KOPT-K1 (cell line): ENCODE measurements around the gene RIPPLY3.
"Not testable (repeated sequence)": the region's sequence is repeated elsewhere in the genome, so short reads cannot be mapped to it uniquely, and the experiment has no call there.

Experiments used
- H3K27ac ChIP-seq: fragments of 200-600 bp; sonication (generic); 2 replicates; pipeline ENCODE4 v1.5.1; 2016; ENCODE audit warnings: antibody characterized with exemption, mild to moderate bottlenecking, low read depth, low read length; ENCODE audit not compliant: poor library complexity, severe bottlenecking
- H3K36me3 ChIP-seq: fragments of 200-600 bp; sonication (generic); 2 replicates; pipeline ENCODE4 v1.5.1; 2017; ENCODE audit warnings: antibody characterized with exemption, mild to moderate bottlenecking, low read length, moderate library complexity; ENCODE audit not compliant: insufficient read depth
- H3K9me3 ChIP-seq: fragments of 200-600 bp; sonication (generic); 2 replicates; pipeline ENCODE4 v1.5.1; 2017; ENCODE audit warnings: antibody characterized with exemption, low read length, mild to moderate bottlenecking; ENCODE audit not compliant: insufficient read depth, poor library complexity, severe bottlenecking

RIPPLY3 gene

GRCh38 chr21:36973986-36974850, 32.3 kb upstream of the RIPPLY3 start:
- 0 out of 2 replicates have a peak, but pooled peaks cover 2% of the 10 kb centered on the region for H3K36me3 ChIP-seq
- no peaks in the 10 kb centered on the region for H3K9me3 ChIP-seq
- H3K27ac ChIP-seq: no peak overlapping the region

DNA sequence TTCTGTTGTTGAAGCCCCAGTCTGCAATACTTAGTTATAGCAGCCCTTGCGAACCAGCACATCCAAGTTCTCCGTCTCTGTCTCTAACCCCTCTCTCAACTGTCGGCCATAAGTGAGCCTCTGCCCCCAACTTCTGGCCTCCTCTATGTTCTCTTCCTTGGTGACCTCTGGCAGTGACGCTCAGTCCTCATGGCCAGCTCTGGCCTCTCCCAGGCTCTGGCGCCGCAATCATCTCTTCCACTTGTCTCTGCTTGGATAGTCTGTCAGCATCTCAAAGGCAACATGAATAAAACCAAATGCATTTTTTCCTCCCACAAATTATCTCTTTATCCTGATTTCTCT, 31.7 kb upstream of the RIPPLY3 start:
- no peaks in the 10 kb centered on the region for H3K36me3 ChIP-seq
- H3K9me3 ChIP-seq: no peaks in the 10 kb centered on the region
- H3K27ac ChIP-seq: no peak overlapping the region

DNA sequence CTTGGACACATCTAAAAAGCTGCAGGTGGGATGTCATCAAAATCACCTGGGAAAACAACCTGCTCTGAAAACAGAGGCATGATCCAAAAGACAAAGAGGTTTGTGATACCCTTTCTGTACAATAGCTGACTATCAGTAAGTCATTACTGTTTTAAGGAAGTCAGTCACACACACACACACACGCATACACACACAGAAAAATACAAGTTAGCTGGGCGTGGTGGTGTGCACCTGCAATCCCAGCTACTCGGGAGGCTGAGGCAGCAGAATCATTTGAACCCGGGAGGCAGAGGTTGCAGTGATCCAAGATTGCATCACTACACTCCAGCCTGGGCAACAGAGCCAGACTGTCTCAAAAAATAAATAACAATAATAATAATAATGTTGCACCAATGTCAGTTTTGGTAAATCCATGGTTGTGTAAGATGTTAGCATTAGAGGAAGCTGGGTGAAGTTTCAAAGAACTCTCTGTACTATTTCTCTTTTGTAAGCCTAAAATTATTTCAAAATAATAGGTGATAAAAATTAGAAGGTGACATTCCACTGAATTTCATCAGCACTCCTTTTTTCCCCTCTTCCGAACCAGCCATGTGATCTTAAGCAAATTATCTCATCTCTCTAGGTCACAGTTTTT, 30.2 kb upstream of the RIPPLY3 start:
- no peak overlapping the region for H3K27ac ChIP-seq
- H3K9me3 ChIP-seq: no peaks in the 10 kb centered on the region
- H3K36me3 ChIP-seq: no peaks in the 10 kb centered on the region

DNA sequence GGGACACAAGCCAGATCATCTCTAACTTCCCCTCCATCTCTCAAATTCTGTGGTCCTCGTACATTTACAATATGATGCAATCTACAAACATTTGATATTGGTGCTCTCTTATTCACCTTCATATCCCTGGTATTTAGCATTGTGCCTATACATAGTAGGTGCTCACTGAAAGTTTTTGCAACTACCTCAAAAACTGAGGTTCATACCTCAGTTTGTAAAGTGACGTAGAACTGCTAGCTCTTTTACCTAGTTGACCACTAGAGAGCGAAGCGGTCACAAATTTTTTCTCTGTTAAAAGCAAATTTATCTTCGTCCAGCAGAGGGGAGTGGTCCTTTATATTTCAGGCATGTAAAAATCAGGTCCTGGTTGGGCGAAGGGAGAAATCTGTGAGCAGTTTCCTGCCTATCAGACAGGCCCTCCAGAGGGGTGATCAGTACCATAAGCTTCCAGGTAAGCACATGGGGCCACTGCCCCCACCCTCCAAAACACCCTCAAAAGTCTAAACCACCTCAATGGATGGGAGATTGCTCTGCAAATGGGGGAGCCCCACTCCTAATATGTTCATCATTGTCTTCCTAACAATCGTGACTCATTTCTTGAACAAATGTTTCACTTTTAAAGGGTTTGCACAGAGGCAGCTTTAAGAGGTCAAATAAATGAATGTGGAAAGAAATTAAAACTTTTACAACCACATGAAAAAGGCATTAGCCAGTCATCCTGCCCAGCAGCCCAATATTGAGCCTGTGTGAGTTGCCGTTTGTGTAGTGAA, 29.4 kb upstream of the RIPPLY3 start:
- H3K36me3 ChIP-seq: no peaks in the 10 kb centered on the region
- no peaks in the 10 kb centered on the region for H3K9me3 ChIP-seq
- H3K27ac ChIP-seq: no peak overlapping the region

GRCh38 chr21:36980280-36981048, 26.0 kb upstream of the RIPPLY3 start:
- H3K27ac ChIP-seq: no peak overlapping the region
- H3K9me3 ChIP-seq: no peaks in the 10 kb centered on the region
- no peaks in the 10 kb centered on the region for H3K36me3 ChIP-seq

DNA sequence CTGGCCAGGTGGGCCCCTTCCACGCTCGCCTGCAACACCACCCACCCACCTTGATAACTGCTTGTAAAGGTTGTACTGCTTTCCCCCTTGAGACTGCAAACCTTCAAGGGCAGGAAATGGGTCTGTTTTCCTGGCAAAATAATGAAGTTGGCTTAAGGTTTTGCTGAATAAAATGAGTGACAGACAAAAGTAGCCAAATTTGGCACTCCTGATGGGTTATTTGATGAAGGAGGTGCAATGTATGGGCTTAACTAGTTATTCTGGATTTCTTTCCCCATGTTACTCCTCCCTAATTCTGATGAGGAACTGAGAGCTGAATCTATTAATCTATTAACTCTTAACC, 25.5 kb upstream of the RIPPLY3 start:
- H3K27ac ChIP-seq: no peak overlapping the region
- H3K36me3 ChIP-seq: no peaks in the 10 kb centered on the region
- H3K9me3 ChIP-seq: no peaks in the 10 kb centered on the region

DNA sequence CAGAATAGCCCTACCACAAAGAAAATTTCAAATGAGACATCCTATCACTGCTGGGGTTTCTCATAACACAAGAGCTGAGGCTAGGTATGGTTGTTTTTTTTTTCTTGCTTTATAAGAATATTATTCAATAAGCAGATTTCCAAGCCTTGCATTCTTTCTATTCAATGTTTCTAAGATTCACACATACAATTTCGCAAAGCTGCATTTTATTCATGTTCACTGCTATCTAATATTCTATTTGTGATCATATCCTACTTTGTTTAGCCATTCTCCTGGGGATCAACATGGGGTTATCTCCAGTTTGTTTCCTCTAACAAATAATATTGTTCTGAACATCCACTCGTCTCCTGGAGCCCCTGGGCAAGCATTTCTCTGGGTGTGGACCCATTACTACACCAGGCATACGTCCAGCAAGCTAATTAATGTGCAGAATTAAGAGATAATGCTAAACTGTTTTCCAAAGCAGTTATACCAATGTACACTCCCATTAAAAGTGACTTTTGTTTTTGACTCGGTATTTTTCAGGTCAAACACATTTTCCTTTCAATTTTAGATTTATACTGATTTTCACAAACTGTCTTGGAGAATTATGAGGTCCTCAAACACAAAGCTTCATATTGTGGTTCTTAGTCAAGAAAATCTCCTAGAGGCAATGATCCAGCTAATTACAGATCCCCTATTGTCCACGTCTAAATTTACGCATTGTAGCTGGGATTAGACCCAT, 24.4 kb upstream of the RIPPLY3 start:
- H3K9me3 ChIP-seq: no peaks in the 10 kb centered on the region
- H3K36me3 ChIP-seq: no peaks in the 10 kb centered on the region
- no peak overlapping the region for H3K27ac ChIP-seq

GRCh38 chr21:36985751-36986594, 20.5 kb upstream of the RIPPLY3 start:
- Histone ChIP-seq H3K9me3 (no peaks in the 10 kb centered on the region), H3K36me3 (no peaks in the 10 kb centered on the region), H3K27ac (no peak overlapping the region)

GRCh38 chr21:36987845-36988244, 18.7 kb upstream of the RIPPLY3 start:
- no peaks in the 10 kb centered on the region for H3K9me3 ChIP-seq
- no peaks in the 10 kb centered on the region for H3K36me3 ChIP-seq
- H3K27ac ChIP-seq: no peak overlapping the region

GRCh38 chr21:36988536-36988935, 18.0 kb upstream of the RIPPLY3 start:
- Histone ChIP-seq H3K9me3 (no peaks in the 10 kb centered on the region), H3K27ac (no peak overlapping the region), H3K36me3 (no peaks in the 10 kb centered on the region)

- H3K36me3 ChIP-seq, H3K9me3 ChIP-seq: not testable (repeated sequence)
- H3K27ac ChIP-seq: peak overlapping the region; percentile 87
These were observed 17.3 kb upstream of the RIPPLY3 start for GRCh38 chr21:36989199-36989698.

- Histone ChIP-seq H3K27ac (peak overlapping the region; percentile 87), H3K36me3 (no peaks in the 10 kb centered on the region), H3K9me3 (no peaks in the 10 kb centered on the region)
These were observed 16.6 kb upstream of the RIPPLY3 start for GRCh38 chr21:36989699-36990507.
